NCI-H82 (cell line): ENCODE measurements around the gene BEST1.
A peak's percentile ranks its signal among the peaks of the same experiment; 100 is the strongest.
"Not testable (repeated sequence)": the region's sequence is repeated elsewhere in the genome, so short reads cannot be mapped to it uniquely, and the experiment has no call there.

Experiments
- DNase-seq: peaks from one replicate; lab custom pipeline; 2025; lab: John Stamatoyannopoulos, UW

BEST1 gene

DNA sequence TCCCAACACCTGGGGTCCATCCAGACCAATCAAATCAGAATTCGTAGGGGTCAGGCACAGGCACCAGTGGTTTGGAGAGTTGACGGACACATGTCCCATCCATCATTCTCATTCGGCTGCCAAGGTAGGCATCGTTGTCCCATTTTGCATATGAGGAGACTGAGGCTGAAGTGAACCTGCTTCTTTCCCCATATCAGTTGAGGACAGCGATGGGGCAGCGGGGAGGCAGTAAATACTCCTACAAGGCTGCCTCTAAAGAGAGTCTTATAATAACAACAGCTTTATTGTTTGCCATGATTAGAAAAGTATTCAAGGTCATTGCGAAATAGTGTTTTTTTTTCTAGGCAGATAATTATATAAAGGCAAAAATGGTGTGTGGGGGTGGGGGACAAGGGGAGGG is 1.6 kb upstream of the BEST1 start:
- no peak for DNase-seq

DNA sequence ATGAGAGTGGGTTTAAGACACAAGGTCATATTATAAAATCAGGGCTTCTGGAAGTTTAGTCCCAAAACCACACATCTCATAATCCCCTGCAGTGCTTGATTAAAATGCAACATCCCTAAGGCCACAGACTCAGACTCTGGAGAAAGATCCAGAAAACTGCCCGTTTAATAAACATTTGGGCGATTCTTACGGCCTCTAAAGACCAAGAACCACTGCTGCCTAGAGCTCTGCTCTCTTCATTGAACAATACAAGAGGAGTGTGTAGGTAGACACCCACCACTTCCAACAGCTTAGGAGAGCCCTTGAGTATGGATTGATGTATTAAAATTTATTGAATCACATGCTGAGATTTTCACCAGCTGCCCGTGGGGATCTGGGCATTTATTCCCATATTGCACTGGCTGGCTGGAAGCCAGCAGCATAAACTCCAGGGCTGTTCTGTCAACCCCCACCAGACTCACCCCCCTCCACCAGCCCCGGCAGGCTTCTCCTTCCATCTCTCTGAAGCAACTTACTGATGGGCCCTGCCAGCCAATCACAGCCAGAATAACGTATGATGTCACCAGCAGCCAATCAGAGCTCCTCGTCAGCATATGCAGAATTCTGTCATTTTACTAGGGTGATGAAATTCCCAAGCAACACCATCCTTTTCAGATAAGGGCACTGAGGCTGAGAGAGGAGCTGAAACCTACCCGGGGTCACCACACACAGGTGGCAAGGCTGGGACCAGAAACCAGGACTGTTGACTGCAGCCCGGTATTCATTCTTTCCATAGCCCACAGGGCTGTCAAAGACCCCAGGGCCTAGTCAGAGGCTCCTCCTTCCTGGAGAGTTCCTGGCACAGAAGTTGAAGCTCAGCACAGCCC is 749 bp upstream of the BEST1 start:
- DNase-seq, result peak; percentile 71

DNA sequence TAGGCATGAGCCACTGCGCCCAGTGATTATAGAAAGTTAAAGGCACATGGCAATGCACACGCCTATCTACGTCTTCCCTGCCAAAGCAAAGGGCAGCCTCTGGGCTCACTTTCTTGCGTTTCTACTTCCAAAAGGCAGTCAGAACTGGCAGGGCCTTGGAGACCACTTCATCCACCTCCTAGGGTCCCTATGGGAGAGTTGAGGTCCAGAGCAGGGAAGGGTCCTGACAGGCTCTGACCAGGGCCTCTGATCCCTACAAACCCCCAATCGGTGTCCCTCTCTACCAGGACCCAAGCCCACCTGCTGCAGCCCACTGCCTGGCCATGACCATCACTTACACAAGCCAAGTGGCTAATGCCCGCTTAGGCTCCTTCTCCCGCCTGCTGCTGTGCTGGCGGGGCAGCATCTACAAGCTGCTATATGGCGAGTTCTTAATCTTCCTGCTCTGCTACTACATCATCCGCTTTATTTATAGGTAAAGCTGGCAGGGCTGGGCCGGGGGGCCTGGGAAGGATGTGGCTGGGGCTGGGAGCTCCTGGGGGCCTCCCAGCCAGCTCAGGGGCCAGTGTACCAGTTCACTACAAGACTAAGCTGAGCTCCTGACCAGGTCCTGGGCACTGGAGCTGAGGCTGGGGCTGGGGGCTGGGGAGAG is 1.5 kb downstream of the BEST1 start:
- peak; percentile 30 for DNase-seq

DNA sequence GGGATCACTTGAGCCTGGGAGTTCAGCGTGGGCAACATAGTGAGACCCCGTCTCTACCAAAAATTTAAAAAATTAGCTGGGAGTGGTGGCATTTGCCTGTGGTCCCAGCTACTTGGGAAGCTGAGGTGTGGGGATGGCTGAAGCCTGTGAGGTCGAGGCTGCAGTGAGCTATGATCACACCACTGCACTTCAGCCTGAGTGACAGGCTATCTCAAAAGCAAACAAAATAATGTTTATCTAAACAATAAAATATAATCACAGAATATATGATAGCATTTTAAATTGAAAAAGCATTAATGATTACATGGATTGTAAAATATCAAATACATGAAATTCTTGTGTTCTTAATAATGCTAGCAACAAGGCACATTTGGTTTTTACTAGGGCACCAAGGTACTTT is 2.7 kb downstream of the BEST1 start:
- no peak for DNase-seq

DNA sequence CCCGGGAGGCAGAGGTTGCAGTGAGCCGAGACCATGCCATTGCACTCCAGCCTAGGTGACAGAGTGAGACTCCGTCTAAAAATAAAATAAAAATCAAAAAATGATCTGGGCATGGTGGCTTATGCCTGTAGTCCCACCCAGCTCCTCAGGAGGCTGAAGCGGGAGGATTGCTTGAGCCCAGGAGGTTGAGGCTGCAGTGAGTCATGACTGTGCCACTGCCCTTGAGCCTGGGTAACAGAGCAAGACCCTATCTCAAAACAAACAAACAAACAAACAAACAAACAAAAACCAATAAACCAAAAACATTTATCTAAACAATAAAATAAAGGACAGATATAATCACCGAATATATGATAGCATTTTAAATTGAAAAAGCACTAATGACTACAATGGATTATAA is 3.5 kb downstream of the BEST1 start:
- DNase-seq, result not testable (repeated sequence)

DNA sequence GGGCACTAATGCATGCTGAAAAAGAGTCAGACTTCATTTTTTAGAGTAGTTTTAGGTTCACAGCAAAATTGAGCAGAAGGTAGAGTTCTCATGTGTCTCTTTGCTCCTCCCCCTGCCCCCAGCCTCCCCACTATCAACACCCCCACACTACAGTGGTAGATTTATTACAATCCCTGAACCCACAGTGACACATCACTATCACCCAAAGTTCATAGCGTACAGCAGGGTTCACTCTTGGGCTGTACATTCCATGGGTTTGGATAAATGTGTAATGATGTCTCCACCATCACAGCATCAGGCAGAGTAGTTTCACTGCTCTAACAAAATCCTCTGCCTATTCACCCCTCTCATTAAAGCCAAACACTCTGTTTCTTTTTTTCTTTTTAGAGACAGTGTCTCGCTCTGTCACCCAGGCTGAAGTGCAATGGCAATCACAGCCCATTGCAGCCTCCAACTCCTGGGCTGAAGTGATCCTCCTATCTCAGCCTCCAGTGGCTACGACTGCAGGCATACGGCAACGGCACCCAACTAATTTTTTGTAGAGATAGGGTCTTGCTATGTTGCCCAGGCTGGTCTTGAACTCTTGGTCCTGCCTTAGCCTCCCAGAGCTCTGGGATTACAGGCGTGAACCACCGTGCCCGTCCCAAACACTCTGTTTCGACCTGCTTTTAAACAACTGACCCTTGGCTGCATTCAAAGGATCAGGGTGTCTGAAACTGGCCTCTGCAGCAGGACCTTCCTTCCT is 4.1 kb downstream of the BEST1 start:
- DNase-seq, result no peak

DNA sequence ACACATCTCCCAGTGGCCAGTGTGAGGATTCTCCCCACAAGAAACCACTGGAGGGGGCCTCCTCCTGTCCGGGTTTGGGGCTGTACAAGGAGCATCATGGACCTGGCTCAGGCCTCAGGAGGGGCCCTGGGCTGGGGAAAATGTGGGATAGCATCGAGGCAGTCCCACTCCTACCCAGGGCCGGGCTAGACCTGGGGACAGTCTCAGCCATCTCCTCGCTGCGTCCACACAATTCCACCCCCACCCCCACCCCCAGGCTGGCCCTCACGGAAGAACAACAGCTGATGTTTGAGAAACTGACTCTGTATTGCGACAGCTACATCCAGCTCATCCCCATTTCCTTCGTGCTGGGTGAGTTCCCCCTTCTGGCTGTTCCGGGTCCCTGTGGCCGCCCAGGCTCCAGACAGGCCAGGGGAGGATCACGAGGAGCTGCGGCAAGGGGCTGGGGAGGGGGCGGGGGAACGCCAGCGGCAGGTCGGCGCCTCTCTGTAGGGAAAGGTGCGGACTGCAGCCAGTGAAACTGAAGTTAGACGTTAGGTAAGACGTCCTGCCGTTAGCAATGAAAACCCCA is 4.8 kb downstream of the BEST1 start:
- DNase-seq, result peak; percentile 24

DNA sequence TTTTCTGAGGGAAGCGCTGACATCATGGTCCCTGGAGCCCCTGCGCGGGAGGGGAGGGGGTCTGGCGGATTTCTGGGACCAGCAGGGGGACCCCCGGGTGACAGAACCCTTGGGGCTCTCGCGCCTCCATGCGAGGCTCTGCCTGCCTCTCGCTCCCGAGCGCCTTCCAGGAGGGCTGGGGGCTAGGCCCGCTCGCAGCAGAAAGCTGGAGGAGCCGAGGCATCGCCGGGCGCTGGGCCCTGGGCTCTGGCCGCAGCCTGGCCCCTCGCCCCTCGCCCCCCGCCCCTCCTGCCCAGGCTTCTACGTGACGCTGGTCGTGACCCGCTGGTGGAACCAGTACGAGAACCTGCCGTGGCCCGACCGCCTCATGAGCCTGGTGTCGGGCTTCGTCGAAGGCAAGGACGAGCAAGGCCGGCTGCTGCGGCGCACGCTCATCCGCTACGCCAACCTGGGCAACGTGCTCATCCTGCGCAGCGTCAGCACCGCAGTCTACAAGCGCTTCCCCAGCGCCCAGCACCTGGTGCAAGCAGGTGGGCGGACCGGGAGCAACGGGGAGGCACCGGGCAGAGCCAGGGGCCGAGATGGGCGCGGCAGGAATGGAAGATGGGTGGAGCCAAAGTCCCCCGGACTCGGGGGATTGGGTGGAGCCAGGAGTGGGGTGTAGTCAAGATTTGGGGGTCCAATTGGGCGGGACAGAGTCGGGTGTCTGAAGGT is 5.4 kb downstream of the BEST1 start:
- peak; percentile 31 for DNase-seq

DNA sequence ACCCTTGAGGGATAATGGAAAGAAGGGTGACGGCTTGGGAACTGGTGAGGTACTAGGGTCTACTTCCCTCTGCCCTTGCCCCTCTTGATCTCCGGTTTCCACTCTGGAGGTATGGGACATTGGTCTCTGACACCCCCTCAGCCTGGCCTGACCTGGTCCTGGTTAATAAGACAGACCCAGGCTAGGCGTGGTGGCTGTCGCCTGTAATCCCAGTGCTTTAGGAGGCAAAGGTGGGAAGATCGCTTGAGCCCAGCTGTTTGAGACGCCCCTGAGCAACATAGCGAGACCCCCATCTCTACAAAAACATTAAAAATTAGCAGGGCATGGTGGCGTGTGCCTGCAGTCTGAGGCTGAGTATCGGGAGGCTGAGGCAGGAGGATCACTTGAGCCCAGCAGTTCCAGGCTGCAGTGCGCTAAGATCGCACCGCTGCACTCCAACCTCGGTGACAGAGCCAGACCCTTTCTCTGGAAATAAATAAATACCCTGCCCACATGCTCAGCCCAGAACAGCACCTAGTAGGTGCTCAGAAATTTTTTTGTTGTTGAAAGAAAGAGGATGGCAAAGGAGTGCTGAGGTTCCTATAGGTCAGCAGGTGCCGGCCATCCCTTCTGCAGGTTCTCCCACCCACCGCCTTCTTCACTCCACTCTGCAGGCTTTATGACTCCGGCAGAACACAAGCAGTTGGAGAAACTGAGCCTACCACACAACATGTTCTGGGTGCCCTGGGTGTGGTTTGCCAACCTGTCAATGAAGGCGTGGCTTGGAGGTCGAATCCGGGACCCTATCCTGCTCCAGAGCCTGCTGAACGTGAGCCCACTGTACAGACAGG is 6.3 kb downstream of the BEST1 start:
- DNase-seq, result no peak

DNA sequence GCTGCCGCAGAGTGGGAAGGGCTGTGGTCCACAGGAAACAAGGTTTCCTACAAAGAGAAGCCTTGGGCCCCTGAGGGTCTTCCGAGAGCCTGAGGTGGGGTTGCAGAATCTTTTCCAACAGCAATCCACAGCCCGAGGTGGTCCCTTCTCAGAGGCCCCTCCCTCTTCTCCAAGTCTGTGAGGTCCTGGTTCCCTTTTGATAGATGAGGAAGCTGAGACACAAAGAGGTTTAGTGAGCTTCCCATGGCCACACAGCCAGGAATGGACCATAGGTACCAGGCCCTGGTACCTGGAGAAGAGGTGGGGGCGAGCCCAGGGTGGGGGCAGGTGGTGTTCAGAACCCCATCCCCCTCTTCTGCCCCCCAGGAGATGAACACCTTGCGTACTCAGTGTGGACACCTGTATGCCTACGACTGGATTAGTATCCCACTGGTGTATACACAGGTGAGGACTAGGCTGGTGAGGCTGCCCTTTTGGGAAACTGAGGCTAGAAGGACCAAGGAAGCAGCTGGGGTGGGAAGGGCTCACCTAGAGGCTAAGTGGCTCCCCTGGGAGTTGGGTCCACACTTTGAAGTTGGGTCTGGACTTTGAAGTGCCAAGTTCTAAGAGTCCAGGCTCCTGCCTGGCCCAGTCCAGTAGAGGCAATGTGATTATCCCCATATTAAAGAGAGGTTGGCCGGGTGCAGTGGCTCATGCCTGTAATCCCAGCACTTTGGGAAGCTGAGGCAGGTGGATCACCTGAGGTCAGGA is 7.0 kb downstream of the BEST1 start:
- no peak for DNase-seq

DNA sequence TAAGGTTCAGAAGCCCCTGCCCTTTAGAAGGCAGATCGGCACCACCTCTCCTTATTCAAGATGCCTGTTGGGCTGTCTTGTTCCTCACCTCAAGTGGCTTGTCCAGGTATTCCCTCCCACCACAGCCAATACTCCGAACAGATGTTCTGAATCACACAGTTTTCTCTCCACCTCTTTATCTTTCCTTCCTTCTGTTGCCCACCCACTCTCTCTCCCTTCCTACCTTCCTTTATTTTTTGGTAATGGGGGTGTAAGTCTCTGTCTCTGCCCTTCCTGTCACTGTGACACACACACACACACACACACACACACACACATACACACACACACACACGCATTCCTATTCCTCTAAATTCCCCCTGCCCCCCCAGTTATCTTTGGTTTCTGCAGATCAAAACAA is 8.4 kb downstream of the BEST1 start:
- DNase-seq, result no peak

DNA sequence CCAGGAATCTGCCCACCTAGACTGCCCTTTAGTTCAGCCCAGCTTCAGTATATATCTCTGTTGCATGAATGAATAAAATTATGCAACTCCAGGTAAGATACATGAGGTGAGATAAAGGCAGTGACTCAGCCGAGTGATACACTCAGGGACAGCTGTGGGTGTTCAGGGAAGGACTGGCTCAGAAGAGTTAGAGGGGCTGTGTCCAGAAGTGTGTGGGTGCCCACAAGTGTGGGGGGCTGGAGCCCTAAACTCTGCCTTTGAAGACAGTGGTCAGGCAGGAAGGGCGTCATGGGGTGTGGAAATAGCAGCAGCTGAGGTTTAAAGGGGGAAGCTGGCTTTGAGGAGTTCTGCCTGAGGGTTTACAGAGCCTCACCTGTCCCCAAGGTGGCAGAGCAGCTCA is 9.0 kb downstream of the BEST1 start:
- no peak for DNase-seq

DNA sequence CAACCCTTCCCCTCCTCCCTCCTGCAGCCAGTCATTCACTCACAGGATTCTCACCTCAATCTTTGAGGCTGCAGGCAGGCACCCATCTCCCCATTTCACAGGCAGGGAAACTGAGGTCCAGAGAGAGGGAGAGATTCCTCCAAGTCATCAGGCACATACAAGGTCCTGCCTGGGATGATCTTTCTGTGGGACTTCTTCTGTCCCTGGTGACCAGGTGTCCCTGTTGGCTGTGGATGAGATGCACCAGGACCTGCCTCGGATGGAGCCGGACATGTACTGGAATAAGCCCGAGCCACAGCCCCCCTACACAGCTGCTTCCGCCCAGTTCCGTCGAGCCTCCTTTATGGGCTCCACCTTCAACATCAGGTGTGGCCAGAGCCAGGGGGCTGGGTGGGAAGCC is 9.5 kb downstream of the BEST1 start:
- no peak for DNase-seq

DNA sequence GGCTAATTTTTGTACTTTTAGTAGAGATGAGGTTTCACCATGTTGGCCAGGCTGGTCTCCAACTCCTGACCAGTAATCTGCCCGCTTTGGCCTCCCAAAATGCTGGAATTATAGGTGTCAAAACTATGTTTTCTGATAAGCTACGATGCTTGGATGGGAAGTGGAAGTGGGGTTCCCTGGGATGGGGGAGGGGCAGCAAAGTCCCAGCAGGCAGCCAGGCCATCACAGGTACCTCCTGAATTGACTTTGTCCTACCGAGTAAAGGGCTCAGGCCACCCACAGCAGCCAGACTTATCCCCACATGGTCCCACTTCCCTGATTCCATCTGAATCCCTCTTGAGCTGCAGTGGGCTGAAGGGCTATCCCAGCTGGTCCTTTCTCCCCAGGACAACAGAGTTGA is 10.4 kb downstream of the BEST1 start:
- no peak for DNase-seq

DNA sequence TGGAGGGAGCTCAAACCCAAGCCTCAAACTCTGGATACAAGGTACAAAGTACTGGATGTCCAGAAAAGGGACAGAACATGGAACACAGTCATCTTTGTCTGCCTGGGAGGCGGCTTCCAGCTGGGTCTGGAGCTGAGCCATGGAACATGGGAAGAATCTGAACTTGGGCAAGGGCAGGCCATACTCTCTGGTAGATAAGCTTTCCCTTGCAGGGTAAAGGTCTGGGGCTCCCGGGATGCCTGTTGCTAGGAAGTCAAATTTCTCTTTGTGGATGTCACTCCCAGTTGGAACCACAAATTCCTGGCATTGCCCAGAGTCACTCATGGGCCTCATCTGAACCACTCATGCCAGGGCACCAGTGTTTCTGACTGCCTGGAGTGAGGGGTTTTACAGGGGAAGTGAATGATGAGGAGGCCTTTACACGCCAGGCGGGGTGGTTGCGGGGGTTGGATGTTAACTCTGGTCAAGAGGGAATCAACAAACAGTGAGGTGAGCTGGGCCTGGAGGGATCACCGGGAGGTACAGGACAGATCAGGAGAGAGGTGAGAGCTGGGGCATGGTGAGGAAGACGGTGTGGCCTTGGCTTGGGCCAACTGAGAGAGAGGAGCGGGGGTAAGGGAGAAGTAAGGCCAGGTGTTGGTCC is 11.5 kb downstream of the BEST1 start:
- no peak for DNase-seq

DNA sequence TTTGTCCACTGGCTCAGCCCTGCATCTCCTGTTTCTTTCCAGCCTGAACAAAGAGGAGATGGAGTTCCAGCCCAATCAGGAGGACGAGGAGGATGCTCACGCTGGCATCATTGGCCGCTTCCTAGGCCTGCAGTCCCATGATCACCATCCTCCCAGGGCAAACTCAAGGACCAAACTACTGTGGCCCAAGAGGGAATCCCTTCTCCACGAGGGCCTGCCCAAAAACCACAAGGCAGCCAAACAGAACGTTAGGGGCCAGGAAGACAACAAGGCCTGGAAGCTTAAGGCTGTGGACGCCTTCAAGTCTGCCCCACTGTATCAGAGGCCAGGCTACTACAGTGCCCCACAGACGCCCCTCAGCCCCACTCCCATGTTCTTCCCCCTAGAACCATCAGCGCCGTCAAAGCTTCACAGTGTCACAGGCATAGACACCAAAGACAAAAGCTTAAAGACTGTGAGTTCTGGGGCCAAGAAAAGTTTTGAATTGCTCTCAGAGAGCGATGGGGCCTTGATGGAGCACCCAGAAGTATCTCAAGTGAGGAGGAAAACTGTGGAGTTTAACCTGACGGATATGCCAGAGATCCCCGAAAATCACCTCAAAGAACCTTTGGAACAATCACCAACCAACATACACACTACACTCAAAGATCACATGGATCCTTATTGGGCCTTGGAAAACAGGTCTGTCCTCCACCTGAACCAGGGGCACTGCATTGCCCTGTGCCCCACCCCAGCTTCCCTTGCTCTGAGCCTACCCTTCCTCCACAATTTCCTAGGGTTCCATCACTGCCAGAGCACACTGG is 12.3 kb downstream of the BEST1 start:
- DNase-seq, result no peak

DNA sequence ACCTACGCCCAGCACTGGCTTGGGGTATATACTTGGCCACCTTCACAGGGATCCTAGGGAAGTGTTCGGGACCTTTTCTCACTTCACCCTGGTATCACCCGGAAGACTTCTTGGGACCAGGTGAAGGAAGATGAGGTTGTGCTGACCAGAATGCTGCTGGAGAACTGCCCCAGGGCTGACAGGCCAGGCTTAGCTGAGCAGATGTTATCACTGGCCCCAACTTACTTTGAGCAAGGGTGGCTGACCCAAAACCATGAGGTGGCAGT is 12.8 kb downstream of the BEST1 start:
- no peak for DNase-seq

DNA sequence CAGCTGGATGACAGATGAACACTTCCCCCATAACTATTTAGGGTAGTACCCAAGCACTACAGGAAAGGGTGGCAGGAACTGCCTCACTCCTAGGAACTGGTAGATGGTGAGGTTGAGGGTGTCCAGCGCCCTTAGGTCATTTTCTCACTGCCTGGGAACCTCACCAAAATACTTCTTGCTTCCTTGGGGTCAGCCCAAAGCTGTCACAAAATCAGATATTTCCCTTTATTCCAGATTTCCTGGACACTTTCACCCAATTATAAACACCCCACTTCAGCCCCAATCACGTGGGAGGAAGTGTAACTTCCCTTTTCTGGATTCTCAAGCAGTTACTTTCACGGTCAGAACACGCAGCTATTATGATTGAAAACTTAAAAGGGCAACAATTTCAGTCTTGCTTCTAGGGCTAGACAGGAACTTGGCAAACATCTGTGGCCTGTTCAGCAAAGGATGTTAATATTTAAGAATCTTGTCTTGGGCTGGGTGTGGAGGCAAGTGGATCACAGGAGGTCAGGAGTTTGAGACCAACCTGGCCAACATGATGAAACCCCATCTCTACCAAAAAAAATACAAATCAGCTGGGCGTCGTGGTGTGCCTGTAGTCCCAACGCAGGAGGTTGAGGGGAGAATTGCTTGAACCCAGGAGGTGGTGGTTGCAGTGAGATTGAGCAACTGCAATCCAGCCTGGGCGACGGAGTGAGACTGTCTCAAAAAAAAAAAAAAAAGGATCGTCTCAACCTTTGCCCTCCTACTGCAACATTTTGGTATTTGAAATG is 13.3 kb downstream of the BEST1 start:
- DNase-seq, result no peak
